GM12878 (cell line): ENCODE measurements around the gene NUP205.

Experiments
- CHD2 ChIP-seq: IDR thresholded peaks from 2 replicates; pipeline ENCODE4 v1.6.1; 2011; ENCODE audit warnings: low read depth, low read length, improper control_type of control experiment, borderline replicate concordance
- CTCF ChIP-seq, 3 experiments: IDR thresholded peaks in 2 of 3; conservative IDR thresholded peaks in 1 of 3; 2 replicates each; pipeline ENCODE4 v1.5.1; 2011; ENCODE audit warnings: low read depth in 3 of 3, low read length in 3 of 3, mild to moderate bottlenecking in 3 of 3, control low read depth in 2 of 3, moderate library complexity in 2 of 3, inconsistent platforms in 1 of 3, mixed read lengths in 1 of 3; ENCODE audit not compliant: control insufficient read depth in 2 of 3, insufficient read depth in 1 of 3; ENCODE audit errors: extremely low read depth in 1 of 3
- EP300 ChIP-seq, 2 experiments: fragments of 150-350 bp in 1 of 2; IDR thresholded peaks; 2 replicates each; pipeline ENCODE4 v1.6.1; 2011 to 2012; ENCODE audit warnings: low read depth in 2 of 2, low read length in 2 of 2, borderline replicate concordance in 1 of 2, improper control_type of control experiment in 1 of 2, inconsistent platforms in 1 of 2; ENCODE audit not compliant: control insufficient read depth in 1 of 2
- FOXM1 ChIP-seq: IDR thresholded peaks from 2 replicates; pipeline ENCODE4 v1.6.1; 2012; ENCODE audit warnings: low read depth, mild to moderate bottlenecking, inconsistent platforms, low read length, moderate library complexity
- MTA3 ChIP-seq: IDR thresholded peaks from 2 replicates; pipeline ENCODE4 v1.6.1; 2012; ENCODE audit warnings: low read length, inconsistent platforms, borderline replicate concordance
- MYC ChIP-seq: IDR thresholded peaks from 2 replicates; pipeline ENCODE4 v1.6.1; 2011; ENCODE audit warnings: mild to moderate bottlenecking, low read length, moderate library complexity, inconsistent platforms; ENCODE audit not compliant: insufficient read depth, insufficient replicate concordance, insufficient read length, severe bottlenecking
- POLR2AphosphoS5 ChIP-seq: IDR thresholded peaks from 2 replicates; pipeline ENCODE4 v1.6.1; 2011; ENCODE audit warnings: mild to moderate bottlenecking, low read length, inconsistent platforms
- SUZ12 ChIP-seq: fragments of 200-600 bp; sonication (generic); IDR thresholded peaks from one replicate; pipeline ENCODE4 v1.6.1; 2018; ENCODE audit warnings: antibody characterized with exemption, mild to moderate bottlenecking; ENCODE audit not compliant: unreplicated experiment
- ZZZ3 ChIP-seq: IDR thresholded peaks from 2 replicates; pipeline ENCODE4 v1.6.1; 2011; ENCODE audit warnings: low read depth; ENCODE audit not compliant: control insufficient read depth, insufficient read length
- TF ChIP-seq, protein P1 (sequence below): fragments of 450-650 bp; IDR thresholded peaks from 2 replicates; pipeline ENCODE4 v1.6.1; 2018; ENCODE audit warnings: mild to moderate bottlenecking, low read depth, moderate library complexity; ENCODE audit not compliant: partially characterized antibody

DNA sequence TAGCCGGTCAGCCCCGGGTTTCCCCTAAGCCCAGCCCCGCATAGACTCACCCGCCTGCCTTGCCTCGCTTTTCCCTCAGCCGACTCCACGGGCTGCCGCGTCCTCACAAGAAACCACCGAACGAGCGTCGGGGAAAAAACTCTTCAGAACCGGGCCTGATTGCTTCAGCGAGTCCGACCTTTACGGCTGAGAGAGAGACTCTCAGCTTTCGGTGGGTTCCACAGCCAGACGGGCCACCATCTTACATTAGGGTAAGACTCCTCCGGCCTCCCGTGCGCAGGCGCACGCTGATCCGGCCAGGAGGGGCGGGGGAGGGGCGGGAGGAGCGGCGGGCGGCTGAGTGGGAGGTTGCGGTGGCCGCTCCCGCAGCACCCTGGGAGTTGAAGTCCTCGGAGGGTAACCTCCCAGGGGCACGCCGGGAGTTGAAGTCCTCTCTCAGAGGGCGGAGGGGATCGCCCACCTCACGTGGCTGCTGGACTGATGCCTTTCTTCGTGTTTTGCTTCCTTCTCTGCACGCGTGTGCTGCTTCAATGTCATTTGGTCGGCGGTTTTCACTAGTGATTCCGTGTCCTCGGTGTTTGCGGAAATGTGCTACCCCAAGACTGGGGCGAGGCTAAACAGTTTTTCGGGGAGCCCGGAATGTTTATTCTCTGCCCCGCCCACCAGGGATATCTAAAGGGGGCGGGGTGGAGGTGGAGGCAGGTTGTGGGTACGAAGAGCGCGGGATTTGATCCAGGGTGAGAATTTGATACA lies 47.7 kb upstream of the NUP205 start, which contains the start of gene CNOT4:
- no peak for TF ChIP-seq EP300 (IDR thresholded peaks at IDR 0.05; ENCODE audit: borderline replicate concordance in 1 of 2, control insufficient read depth in 1 of 2, low read depth in 2 of 2, low read length in 2 of 2)
- TF ChIP-seq POLR2AphosphoS5, result peak; percentile 89
- no peak for TF ChIP-seq CTCF (IDR thresholded peaks at IDR 0.05 in 2 of 3, conservative IDR thresholded peaks at IDR 0.05 in 1 of 3; ENCODE audit: control insufficient read depth in 2 of 3, extremely low read depth in 1 of 3, insufficient read depth in 1 of 3, low read depth in 3 of 3, low read length in 3 of 3)
- TF ChIP-seq SUZ12, result no peak
- peak; percentile 84 for TF ChIP-seq CHD2
- TF ChIP-seq MYC, result no peak
- no peak for TF ChIP-seq MTA3
- TF ChIP-seq, protein P1, sequence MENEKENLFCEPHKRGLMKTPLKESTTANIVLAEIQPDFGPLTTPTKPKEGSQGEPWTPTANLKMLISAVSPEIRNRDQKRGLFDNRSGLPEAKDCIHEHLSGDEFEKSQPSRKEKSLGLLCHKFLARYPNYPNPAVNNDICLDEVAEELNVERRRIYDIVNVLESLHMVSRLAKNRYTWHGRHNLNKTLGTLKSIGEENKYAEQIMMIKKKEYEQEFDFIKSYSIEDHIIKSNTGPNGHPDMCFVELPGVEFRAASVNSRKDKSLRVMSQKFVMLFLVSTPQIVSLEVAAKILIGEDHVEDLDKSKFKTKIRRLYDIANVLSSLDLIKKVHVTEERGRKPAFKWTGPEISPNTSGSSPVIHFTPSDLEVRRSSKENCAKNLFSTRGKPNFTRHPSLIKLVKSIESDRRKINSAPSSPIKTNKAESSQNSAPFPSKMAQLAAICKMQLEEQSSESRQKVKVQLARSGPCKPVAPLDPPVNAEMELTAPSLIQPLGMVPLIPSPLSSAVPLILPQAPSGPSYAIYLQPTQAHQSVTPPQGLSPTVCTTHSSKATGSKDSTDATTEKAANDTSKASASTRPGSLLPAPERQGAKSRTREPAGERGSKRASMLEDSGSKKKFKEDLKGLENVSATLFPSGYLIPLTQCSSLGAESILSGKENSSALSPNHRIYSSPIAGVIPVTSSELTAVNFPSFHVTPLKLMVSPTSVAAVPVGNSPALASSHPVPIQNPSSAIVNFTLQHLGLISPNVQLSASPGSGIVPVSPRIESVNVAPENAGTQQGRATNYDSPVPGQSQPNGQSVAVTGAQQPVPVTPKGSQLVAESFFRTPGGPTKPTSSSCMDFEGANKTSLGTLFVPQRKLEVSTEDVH, result no peak
- no peak for TF ChIP-seq FOXM1
- no peak for TF ChIP-seq ZZZ3
